ENCODE measurements around the gene PRR5. TPM values are rescaled to one million over a fixed set of nuclear protein-coding genes. Genes with fewer than 3 reads are reported as not detected.
"Not testable (repeated sequence)": the region's sequence is repeated elsewhere in the genome, so short reads cannot be mapped to it uniquely, and the experiment has no call there.

Gene PRR5
- total RNA-seq, 1 donor from 2014 or later, result 20.5 TPM

- Mint-ChIP-seq H3K27ac (no peak overlapping the region), H3K9me3 (ENCODE audit: low read depth) (no peaks in the 10 kb centered on the region), H3K4me3 (ENCODE audit: low read depth) (peak overlapping the region; percentile 69), H3K4me1 (ENCODE audit: low read depth) (no peaks in the 10 kb centered on the region), H3K27me3 (peaks cover 36% of the 10 kb centered on the region), H3K36me3 (ENCODE audit: insufficient read depth) (no peaks in the 10 kb centered on the region)
- DNase-seq (ENCODE audit: low spot score, unreplicated experiment), result no peak
- peak; percentile 53 for TF ChIP-seq CTCF (IDR thresholded peaks at IDR 0.05; ENCODE audit: unreplicated experiment)
Measured at GRCh38 chr22:44669561-44669976, 32.4 kb upstream of the PRR5 start.

GRCh38 chr22:44670220-44670988 lies 31.6 kb upstream of the PRR5 start:
- no peak for DNase-seq (ENCODE audit: low spot score, unreplicated experiment)
- Mint-ChIP-seq H3K36me3 (ENCODE audit: insufficient read depth) (no peaks in the 10 kb centered on the region), H3K4me3 (ENCODE audit: low read depth) (peak overlapping the region; percentile 69), H3K27me3 (peaks cover 34% of the 10 kb centered on the region), H3K27ac (no peak overlapping the region), H3K4me1 (ENCODE audit: low read depth) (no peaks in the 10 kb centered on the region), H3K9me3 (ENCODE audit: low read depth) (no peaks in the 10 kb centered on the region)
- TF ChIP-seq CTCF (IDR thresholded peaks at IDR 0.05; ENCODE audit: unreplicated experiment), result no peak

- H3K9me3 Mint-ChIP-seq (ENCODE audit: low read depth), result no peaks in the 10 kb centered on the region
- TF ChIP-seq CTCF (IDR thresholded peaks at IDR 0.05; ENCODE audit: unreplicated experiment), result no peak
- peaks cover 24% of the 10 kb centered on the region for H3K27me3 Mint-ChIP-seq
- no peak for DNase-seq (ENCODE audit: low spot score, unreplicated experiment)
- H3K4me1 Mint-ChIP-seq (ENCODE audit: low read depth), result peaks cover 2% of the 10 kb centered on the region
- no peaks in the 10 kb centered on the region for H3K36me3 Mint-ChIP-seq (ENCODE audit: insufficient read depth)
- H3K27ac Mint-ChIP-seq, result no peak overlapping the region
- no peak overlapping the region for H3K4me3 Mint-ChIP-seq (ENCODE audit: low read depth)
Measured at GRCh38 chr22:44671742-44672141, 30.3 kb upstream of the PRR5 start.

- Mint-ChIP-seq H3K27ac (no peak overlapping the region), H3K36me3 (ENCODE audit: insufficient read depth) (no peaks in the 10 kb centered on the region), H3K9me3 (ENCODE audit: low read depth) (no peaks in the 10 kb centered on the region), H3K4me3 (ENCODE audit: low read depth) (no peak overlapping the region), H3K4me1 (ENCODE audit: low read depth) (peaks cover 6% of the 10 kb centered on the region), H3K27me3 (peaks cover 15% of the 10 kb centered on the region)
- no peak for DNase-seq (ENCODE audit: low spot score, unreplicated experiment)
- TF ChIP-seq CTCF (IDR thresholded peaks at IDR 0.05; ENCODE audit: unreplicated experiment), result no peak
Measured at GRCh38 chr22:44672632-44673031, 29.4 kb upstream of the PRR5 start.

- Mint-ChIP-seq H3K36me3 (ENCODE audit: insufficient read depth) (no peaks in the 10 kb centered on the region), H3K4me3 (ENCODE audit: low read depth) (no peak overlapping the region)
Measured at GRCh38 chr22:44673406-44673805, 28.6 kb upstream of the PRR5 start.

GRCh38 chr22:44676066-44676440 lies 26.0 kb upstream of the PRR5 start:
- not testable (repeated sequence) for DNase-seq (ENCODE audit: low spot score, unreplicated experiment); H3K36me3 Mint-ChIP-seq (ENCODE audit: insufficient read depth); H3K9me3 Mint-ChIP-seq (ENCODE audit: low read depth); H3K4me1 Mint-ChIP-seq (ENCODE audit: low read depth); H3K27me3 Mint-ChIP-seq; H3K27ac Mint-ChIP-seq; H3K4me3 Mint-ChIP-seq (ENCODE audit: low read depth)

More at GRCh38 chr22:44673406-44673805, 28.6 kb upstream of the PRR5 start:
- H3K27ac Mint-ChIP-seq, result no peak overlapping the region
- H3K9me3 Mint-ChIP-seq (ENCODE audit: low read depth), result no peaks in the 10 kb centered on the region
- H3K27me3 Mint-ChIP-seq, result peaks cover 13% of the 10 kb centered on the region
- no peak for DNase-seq (ENCODE audit: low spot score, unreplicated experiment)
- H3K4me1 Mint-ChIP-seq (ENCODE audit: low read depth), result peaks cover 6% of the 10 kb centered on the region
- no peak for TF ChIP-seq CTCF (IDR thresholded peaks at IDR 0.05; ENCODE audit: unreplicated experiment)
